Stimulated activated CD8-positive, alpha-beta memory T cell treated with anti-CD3 and anti-CD28 coated beads, Interleukin-15, amount 100 ng/mL, for 1 hour (primary cell): ENCODE measurements around the gene NLRC5.
A peak's percentile ranks its signal among the peaks of the same experiment; 100 is the strongest.

ENCODE experiments used
- DNase-seq: peaks from one replicate; pipeline ENCODE4 v3.0.0-alpha.2; 2020; ENCODE audit warnings: low read depth

Gene NLRC5, protein sequence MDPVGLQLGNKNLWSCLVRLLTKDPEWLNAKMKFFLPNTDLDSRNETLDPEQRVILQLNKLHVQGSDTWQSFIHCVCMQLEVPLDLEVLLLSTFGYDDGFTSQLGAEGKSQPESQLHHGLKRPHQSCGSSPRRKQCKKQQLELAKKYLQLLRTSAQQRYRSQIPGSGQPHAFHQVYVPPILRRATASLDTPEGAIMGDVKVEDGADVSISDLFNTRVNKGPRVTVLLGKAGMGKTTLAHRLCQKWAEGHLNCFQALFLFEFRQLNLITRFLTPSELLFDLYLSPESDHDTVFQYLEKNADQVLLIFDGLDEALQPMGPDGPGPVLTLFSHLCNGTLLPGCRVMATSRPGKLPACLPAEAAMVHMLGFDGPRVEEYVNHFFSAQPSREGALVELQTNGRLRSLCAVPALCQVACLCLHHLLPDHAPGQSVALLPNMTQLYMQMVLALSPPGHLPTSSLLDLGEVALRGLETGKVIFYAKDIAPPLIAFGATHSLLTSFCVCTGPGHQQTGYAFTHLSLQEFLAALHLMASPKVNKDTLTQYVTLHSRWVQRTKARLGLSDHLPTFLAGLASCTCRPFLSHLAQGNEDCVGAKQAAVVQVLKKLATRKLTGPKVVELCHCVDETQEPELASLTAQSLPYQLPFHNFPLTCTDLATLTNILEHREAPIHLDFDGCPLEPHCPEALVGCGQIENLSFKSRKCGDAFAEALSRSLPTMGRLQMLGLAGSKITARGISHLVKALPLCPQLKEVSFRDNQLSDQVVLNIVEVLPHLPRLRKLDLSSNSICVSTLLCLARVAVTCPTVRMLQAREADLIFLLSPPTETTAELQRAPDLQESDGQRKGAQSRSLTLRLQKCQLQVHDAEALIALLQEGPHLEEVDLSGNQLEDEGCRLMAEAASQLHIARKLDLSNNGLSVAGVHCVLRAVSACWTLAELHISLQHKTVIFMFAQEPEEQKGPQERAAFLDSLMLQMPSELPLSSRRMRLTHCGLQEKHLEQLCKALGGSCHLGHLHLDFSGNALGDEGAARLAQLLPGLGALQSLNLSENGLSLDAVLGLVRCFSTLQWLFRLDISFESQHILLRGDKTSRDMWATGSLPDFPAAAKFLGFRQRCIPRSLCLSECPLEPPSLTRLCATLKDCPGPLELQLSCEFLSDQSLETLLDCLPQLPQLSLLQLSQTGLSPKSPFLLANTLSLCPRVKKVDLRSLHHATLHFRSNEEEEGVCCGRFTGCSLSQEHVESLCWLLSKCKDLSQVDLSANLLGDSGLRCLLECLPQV (N-terminal part only)

DNA sequence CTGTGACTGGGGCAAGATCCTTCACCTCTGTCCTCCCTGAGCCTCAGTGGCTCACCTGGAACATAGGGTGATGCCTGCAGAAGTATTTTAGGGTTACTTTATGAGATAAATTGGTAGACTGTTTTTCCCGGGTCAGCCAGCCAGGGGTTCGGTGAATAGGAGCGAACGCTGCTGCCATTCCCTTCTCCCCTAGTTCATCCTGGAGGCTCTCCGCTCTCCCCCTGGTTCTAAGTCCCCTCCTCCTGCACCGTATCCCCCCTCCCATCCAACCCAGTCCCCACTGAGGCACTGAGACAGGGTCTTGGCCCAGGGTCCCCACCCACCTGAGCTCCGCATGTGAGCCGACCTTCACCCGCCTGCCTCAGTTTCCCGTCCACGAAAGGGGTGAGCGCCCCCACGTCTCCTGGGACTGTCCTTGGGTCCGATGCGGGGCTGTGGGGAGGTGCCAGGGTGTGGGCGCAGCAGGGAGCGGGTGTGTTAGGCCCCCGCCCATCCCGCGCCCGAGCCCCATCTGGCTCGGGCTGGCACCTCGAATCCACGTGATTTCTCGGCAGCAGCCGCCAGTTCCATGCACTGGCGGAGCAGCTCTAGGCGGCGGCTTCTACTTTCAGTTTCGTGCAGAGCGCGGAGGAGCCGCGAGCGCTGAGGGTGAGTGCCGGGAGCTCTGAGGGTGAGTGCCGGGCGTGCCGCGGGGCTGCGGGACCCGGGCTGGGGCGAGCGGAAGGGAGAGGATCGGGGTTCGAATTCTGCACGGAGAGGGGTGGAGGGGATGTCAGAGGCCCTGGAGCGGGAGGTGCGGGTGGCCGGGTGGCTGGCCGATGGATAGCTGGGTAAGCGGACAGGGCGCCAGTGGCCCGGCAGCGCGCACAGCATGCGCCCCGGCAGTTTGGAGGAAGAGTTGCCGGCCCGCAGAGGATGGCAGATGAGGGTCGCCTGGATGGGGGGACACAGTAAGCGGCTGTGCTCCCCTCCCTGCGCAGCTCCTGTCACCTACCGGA lies at the start of gene NLRC5:
Gene NLRC5 (plus strand): TSS at position 610 of the 998 bp plus-strand sequence. CDS start 31,156 bp downstream, outside the sequence.
- peak; percentile 80 for DNase-seq

DNA sequence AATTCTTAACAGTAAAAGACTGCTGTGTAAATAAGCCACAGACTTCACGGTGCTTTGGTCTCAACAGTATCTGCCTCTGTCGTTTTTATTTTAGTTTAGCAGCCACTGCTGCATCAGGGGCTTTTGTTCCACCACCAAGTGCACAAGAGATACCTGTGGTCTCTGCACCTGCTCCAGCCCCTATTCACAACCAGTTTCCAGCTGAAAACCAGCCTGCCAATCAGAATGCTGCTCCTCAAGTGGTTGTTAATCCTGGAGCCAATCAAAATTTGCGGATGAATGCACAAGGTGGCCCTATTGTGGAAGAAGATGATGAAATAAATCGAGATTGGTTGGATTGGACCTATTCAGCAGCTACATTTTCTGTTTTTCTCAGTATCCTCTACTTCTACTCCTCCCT lies 49.6 kb upstream of the NLRC5 start:
- DNase-seq, result no peak

DNA sequence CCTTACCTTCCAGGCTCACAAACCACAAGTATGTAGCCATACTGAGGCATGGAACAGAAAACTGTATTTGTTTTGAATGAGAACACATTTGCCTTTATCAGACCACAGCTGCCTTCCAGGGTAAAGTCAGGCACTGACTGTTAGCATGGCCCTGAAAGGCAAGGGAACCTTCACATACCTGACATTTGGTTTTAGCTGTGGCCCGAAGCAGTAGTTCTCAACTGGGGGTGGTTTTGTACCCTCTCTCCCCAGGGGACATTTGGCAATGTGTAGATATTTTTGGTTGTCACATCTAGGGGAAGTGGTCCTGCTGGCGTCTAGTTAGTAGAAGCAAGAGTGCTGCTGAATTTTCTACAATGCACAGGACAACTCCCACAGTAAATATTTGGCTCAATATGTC lies 48.3 kb upstream of the NLRC5 start:
- no peak for DNase-seq

DNA sequence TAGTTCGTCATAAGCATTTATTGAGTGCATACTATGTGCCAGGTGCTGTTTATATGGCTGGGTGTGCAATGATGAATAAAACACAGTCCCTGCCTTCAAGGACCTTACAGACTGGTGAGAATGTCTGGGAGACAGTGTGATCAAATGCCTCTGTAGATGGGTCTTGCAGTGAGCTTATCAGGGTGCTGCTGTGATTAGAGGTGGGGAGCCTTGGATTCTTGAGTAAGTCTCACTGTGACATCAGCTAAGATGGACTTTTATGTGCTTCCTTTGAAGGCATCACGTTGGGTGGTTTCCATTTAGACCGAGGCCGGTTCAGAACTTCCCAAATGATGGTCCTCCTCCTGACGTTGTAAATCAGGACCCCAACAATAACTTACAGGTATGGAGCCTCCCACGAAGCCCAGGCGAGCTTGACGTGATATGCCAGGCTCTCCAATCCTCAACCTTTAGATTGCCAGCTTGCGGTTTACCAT lies 47.5 kb upstream of the NLRC5 start:
- DNase-seq, result no peak

DNA sequence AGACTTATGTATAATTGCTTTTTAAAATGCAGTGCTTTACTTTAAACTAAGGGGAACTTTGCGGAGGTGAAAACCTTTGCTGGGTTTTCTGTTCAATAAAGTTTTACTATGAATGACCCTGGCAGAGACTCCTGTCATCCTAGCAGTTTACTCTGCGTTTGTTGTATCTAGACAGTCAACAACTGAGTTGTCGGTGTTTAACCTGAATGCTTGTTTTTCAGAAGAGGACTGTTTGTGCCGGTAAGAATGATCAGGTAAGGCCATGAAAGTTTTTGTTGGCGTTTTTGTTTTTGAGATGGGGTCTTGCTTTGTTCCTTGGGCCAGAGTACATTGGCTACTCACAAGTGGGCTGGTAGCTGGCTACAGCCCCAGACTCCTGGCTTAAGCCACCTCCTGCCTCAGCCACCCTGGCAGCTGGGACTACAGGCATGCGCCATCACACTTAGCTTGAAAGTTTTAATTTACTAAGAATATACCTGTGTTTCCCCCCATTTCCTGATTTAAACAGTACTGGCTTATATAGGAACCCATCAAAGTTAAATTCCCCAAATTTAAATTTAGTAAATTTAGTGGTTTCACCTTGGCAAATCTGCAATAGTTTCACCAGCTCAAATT lies 45.5 kb upstream of the NLRC5 start:
- DNase-seq, result no peak

DNA sequence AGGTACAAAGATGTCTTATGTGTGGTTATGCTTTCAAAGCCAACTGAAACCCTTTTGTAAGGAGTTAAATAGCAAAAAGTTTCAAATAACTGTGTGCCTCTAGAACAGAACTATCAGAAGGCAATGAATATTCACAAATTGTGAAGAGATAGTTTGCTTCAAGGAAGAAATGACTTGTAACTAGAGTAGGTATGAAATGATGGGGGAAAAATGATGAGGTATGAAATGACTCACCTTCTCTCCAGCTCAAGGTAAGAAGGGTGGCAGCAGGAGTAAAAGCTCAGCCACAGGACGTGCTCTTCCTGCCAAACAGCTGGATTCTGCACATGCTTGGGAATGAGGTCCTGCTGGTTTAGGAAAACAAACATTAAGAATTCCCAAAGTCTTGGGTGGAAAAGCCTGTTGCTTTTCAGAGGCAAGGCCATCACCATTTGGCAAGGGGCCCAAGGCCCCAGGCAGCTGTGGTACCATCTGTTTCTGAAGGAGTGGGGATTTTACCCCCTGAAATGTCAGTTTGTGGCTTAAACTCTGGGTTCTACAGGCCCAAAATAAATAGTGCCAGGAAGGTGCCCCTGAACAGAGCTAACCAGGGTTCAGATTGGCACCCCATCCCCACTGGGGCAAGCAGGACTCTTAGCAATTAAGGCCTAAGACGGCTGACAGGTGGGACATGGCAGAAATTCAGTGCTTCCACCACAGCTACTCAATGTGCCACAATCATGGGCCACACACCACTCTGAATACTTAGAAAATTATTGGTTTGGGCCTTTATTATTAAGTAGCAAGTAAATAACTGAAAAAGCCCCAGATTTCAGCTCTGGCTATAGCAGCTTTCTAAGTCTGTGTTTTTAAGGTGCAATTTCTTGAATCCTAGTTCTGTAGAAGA lies 44.2 kb upstream of the NLRC5 start:
- DNase-seq, result no peak

DNA sequence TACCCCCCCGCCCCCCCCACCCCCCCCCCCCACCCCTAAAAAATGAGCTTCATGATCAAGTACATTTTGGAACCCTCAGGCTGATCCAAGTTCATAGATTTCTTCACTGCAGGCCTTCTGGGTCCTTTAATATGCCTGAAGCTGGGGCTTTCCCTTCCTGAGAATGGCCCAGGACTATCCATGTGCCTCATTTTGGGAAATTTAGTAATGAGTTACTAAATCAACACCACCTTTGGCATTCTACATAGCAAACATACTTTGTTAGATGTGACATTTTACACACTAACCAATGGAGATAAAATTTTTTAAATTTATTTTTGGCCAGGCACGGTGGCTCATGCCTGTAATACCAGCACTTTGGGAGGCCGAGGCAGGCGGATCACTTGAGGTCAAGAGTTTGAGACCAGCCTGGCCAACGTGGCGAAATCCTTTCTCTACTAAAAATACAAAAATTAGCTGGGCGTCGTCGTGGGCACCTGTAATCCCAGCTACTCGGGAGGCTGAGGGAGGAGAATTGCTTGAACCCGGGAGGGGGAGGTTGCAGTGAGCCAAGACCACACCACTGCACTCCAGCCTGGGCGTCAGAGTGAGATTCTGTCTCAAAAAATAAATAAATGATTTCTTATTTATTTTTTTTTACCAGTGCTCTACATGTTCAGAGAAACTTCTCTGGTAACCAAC lies 43.4 kb upstream of the NLRC5 start:
- DNase-seq, result no peak

DNA sequence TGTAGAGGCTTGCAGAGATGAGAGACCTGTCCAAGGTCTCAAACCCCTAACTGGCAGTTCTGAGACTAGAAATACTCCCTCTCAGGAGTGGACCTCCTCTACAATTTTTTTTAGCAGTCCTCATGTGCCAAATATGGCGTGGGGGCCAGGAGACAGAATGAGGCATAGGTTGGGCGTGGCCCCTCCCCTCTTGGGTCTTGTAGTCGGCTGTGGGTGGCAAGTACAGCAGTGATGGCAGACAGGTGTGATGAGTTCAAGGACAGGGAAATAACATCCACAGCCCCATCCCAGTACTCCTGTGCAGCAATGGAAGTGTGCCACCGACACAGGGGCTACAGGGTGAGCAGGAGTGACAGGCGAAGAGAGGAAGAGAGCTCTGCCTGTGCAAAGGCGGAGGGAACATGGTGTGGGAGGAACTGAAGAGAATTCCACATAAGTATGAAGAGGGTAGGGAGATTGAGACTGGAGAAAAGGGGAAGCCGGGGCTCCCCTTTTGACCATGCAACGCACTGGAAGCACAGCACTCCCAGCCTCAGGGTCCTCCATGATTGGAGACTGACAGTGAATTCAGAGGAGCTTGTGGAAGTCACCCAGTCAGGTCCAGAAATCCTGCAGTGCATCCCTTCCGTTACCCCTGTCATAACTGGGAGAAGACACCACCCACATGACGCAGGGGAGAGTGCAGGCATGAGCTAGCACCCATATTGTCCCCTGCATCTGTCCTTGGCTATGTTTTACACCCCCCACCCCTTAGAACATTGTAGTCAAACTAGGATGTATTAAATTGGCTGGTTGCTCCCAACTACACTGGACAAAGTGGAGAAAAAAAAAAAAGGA lies 42.4 kb upstream of the NLRC5 start:
- no peak for DNase-seq

DNA sequence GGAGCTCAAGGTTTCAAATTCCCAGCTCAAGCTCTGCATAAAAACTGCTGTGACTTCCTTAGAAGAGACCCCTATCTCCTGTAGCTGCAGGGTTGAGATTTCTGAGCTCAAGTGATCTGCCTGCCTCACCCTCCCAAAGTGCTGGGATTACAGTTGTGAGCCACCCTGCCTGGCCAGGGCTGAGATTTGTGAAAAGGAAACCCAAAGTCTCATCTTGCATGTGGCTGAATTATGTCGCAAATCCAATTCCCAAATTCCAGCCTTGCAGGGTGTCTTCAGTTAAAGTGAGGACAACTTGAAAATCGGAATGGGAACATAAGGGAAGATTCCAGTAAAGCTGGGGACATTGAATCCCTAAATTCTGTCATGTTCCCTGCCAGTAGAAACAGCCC lies 41.8 kb upstream of the NLRC5 start:
- no peak for DNase-seq

DNA sequence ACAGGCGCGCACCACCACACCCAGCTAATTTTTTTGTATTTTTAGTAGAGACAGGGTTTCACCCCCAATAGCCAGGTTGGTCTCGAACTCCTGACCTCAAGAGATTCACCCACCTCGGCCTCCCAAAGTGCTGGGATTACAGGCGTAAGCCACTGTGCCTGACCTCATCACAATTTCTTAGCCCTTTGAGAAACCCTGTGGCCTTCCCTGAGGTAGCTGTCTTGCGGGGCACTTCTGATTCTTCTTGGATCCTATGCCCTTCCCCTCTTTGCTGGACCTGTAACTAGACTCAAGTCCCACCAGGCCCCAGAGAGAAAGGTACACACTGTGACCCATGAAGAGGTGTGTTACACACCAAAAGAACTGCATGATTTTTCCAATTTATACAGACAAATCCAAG lies 41.1 kb upstream of the NLRC5 start:
- DNase-seq, result no peak

DNA sequence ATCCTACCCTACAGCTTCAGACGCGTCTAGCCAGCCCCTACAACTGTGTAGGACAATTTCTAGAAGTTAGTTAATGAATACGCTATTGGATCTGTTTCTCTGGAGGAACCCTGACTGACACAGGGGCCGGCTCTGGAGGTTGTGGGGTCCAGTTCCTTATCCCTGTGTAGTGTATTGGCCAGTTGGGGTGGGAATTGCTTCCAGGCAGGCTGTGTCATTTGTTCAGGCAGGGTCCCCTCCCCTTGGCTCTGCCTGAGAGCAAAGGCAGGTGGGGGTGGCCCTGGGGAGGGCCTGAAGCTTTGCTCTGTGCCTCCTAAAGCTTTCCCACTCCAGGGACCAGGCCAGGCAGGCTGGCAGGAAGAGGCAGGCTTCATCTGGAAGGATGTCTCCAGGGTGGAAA lies 39.3 kb upstream of the NLRC5 start:
- no peak for DNase-seq

DNA sequence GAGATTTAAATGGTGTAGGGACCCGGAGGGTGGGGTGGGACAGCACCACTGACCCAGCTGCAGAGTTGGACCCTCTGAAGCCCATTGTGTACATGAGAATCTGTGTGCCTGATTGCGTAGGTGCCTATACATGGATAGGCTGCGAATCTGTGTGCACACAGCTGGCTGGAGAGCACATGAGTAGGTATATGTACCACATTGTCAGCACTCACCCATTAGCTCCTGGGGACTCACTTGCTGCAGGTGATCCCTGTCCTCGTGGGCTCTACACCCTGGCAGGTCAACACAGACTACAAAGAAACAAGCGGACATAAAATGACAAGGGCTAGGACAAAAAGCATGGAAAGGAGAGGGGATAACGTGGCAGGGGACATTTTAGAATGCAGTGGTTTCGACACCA lies 38.9 kb upstream of the NLRC5 start:
- DNase-seq, result no peak

DNA sequence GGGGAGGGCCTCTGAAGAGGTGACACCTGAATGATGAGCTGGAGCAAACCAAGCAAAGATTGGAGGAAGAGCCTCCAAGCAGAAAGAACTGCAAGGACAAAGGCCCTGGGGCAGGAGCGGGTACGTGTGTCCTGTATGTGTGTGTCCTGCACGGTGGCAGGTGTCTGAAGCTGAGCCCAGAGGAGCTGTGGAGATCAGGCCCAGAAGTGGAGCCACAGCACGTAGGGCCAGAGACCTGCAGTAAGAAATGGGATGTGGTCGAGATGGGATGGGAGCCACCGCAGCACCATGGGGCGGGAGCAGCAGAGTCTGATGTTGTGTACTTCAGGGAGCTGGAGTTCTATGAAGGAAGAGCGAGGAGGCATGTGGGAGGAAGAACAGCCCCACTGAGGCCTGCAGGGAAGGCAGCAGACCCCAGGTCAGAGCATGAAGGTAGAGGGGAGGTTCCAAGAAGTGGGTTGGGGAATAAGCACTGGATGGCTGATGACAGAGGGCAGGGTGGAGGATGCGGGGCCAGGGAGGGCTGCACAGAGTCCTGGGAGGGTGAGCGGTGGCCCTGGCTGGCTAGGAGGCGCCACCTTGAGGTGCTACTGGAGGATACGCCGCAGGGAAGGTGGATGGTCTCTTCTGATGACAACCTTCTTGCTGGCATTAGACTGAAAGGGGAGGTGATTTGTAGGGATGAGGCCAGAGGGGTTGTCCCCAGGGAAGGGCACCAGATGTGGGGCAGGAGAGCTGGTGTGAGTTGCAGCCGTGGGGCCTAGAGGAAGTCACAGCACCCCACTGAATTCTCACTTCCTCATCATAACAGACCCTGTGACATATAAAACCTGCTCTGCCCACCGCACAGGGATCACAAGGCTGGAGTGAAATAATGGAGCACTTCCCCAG lies 38.2 kb upstream of the NLRC5 start:
- peak; percentile 34 for DNase-seq

DNA sequence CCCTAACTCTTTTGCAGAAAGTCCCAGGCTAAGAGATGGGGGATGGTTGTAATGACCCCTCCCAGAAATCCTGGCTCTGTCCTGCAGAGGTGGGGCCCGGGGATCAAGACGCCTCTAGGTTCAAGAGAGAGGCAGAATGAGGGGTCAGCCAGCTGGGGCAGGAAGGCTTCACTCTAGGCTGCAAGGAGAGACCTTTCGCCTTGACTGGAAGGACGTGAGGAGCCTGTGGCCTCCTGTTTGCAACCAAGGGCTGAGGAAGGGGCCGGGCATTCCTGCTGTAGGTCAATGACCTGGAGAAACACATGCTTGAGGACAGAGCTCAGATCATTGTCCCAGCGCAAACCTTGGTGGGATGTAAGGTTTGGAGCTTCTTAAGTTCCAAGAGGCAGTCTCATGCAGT lies 36.4 kb upstream of the NLRC5 start:
- DNase-seq, result no peak

DNA sequence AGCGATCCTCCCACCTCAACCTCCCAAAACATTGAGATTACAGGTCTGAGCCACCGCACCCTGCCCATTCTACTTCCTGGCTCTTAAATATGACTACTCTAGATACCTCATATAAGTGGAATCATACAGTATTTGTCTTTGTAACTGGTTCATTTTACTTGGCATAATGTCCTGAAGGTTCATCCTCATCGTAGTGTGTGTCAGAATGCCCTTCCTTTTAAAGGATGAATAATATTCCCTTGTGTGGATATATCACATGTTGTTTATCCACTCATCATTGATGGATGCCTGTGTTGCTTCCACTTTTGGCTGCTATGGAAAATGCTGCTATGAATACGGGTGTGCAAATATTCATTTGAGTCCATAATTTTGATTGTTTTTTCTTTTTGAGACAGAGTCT lies 33.3 kb upstream of the NLRC5 start:
- DNase-seq, result no peak

DNA sequence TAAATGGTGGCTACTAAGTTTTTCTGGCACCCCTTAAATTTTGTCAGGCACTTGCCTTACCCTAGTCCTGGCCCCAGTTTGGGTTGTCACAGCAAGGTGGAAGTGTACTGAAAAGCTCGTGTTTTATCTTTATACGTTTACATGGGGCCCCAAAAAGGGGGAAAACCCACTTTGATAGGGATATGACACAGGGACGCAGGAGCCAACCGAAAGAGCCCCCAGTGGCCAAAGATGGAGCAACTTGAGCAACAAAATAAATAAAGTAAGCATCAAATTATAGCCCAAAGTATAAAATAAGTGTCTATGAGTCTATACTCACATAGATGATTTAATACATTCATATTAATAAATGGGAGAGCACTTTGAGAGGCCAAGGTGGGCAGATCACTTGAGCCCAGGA lies 32.6 kb upstream of the NLRC5 start:
- DNase-seq, result no peak

DNA sequence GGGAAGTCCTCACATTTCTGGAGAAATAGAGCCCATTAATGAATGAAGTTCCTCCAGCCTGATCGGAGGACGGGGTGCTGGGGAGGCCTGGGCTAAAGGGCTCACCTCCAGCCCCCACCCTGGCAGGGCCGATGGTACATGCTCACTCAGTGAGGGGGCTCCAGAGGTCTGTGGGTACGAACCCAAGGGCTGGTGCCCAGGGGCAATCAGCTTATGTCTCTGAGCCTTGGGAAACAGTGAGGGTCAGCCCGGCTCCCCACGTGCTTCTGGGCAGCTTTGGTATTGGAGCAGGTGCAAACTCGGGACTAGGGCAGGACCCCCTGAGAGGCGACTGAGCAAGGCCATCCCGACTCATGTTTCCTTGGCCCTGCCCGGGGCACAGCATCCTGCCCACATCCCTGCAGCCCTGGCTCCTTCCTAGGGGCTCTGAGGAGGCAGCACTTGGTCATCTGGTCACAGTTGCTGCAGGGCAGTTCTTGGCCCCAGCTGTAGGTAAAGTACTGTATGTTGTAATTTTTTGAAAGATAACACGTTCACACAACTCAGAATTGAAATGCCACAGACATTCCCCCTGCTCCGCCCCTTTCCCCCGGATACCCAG lies 28.6 kb upstream of the NLRC5 start:
- DNase-seq, result no peak
